ENCODE results near the gene CLRN3.

The CLRN3 gene, protein sequence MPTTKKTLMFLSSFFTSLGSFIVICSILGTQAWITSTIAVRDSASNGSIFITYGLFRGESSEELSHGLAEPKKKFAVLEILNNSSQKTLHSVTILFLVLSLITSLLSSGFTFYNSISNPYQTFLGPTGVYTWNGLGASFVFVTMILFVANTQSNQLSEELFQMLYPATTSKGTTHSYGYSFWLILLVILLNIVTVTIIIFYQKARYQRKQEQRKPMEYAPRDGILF

DNA sequence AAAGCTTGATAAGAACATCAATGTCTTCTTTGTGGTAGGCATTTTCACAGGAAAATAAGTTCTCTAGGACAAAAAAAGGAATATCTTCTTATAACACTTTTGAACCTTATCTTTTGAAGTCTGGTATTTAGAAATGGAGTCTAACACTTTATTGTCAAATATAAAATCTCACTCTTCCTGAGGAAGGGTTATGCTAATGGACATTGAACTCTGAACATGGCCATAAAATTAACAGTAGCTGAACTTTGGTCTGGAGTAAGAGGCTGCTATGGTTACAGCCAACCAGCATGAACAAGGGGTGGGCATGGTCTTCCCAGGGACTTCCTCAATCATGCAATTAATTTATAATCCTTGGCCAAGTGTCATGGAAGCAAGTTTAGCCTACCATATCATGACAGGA is at the start of gene CLRN3:
TSS of gene CLRN3 (minus strand) at position 199 of the 400 bp plus-strand sequence. CDS start at position 42, 157 bp downstream.
- ATAC-seq, result no peak
- TF ChIP-seq GLIS3 (CRISPR knock-in tag; IDR thresholded peaks at IDR 0.05), result no peak
- no peak for TF ChIP-seq ZFP3 (CRISPR knock-in tag; IDR thresholded peaks at IDR 0.05)
- no peak for TF ChIP-seq SNAI2 (CRISPR knock-in tag; IDR thresholded peaks at IDR 0.05)
- no peak for TF ChIP-seq OSR1 (CRISPR knock-in tag; IDR thresholded peaks at IDR 0.05)

- no peak for ATAC-seq
- TF ChIP-seq ARNTL (CRISPR knock-in tag; IDR thresholded peaks at IDR 0.05; ENCODE audit: borderline replicate concordance, low read depth), result no peak
- TF ChIP-seq ZFP30 (CRISPR knock-in tag; IDR thresholded peaks at IDR 0.05), result no peak
- no peak for TF ChIP-seq TCF4 (CRISPR knock-in tag; IDR thresholded peaks at IDR 0.05; ENCODE audit: borderline replicate concordance)
- TF ChIP-seq, protein P1, sequence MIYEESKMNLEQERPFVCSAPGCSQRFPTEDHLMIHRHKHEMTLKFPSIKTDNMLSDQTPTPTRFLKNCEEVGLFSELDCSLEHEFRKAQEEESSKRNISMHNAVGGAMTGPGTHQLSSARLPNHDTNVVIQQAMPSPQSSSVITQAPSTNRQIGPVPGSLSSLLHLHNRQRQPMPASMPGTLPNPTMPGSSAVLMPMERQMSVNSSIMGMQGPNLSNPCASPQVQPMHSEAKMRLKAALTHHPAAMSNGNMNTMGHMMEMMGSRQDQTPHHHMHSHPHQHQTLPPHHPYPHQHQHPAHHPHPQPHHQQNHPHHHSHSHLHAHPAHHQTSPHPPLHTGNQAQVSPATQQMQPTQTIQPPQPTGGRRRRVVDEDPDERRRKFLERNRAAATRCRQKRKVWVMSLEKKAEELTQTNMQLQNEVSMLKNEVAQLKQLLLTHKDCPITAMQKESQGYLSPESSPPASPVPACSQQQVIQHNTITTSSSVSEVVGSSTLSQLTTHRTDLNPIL (CRISPR knock-in tag; IDR thresholded peaks at IDR 0.05; ENCODE audit: low read depth), result no peak
- no peak for TF ChIP-seq POU6F1 (CRISPR knock-in tag; IDR thresholded peaks at IDR 0.05; ENCODE audit: borderline replicate concordance, low read depth)
- no peak for TF ChIP-seq BACH2 (CRISPR knock-in tag; IDR thresholded peaks at IDR 0.05; ENCODE audit: borderline replicate concordance)
- TF ChIP-seq ZC3H10 (CRISPR knock-in tag; IDR thresholded peaks at IDR 0.05), result no peak
- no peak for TF ChIP-seq CSDC2 (CRISPR knock-in tag; IDR thresholded peaks at IDR 0.05)
- TF ChIP-seq GLIS3 (CRISPR knock-in tag; IDR thresholded peaks at IDR 0.05), result no peak
- TF ChIP-seq, protein P2, sequence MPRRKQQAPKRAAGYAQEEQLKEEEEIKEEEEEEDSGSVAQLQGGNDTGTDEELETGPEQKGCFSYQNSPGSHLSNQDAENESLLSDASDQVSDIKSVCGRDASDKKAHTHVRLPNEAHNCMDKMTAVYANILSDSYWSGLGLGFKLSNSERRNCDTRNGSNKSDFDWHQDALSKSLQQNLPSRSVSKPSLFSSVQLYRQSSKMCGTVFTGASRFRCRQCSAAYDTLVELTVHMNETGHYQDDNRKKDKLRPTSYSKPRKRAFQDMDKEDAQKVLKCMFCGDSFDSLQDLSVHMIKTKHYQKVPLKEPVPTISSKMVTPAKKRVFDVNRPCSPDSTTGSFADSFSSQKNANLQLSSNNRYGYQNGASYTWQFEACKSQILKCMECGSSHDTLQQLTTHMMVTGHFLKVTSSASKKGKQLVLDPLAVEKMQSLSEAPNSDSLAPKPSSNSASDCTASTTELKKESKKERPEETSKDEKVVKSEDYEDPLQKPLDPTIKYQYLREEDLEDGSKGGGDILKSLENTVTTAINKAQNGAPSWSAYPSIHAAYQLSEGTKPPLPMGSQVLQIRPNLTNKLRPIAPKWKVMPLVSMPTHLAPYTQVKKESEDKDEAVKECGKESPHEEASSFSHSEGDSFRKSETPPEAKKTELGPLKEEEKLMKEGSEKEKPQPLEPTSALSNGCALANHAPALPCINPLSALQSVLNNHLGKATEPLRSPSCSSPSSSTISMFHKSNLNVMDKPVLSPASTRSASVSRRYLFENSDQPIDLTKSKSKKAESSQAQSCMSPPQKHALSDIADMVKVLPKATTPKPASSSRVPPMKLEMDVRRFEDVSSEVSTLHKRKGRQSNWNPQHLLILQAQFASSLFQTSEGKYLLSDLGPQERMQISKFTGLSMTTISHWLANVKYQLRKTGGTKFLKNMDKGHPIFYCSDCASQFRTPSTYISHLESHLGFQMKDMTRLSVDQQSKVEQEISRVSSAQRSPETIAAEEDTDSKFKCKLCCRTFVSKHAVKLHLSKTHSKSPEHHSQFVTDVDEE (CRISPR knock-in tag; IDR thresholded peaks at IDR 0.05), result no peak
- no peak for TF ChIP-seq CSRNP3 (CRISPR knock-in tag; IDR thresholded peaks at IDR 0.05)
- TF ChIP-seq ZNF565 (CRISPR knock-in tag; conservative IDR thresholded peaks at IDR 0.05; ENCODE audit: low read depth), result no peak
- TF ChIP-seq, protein P3, sequence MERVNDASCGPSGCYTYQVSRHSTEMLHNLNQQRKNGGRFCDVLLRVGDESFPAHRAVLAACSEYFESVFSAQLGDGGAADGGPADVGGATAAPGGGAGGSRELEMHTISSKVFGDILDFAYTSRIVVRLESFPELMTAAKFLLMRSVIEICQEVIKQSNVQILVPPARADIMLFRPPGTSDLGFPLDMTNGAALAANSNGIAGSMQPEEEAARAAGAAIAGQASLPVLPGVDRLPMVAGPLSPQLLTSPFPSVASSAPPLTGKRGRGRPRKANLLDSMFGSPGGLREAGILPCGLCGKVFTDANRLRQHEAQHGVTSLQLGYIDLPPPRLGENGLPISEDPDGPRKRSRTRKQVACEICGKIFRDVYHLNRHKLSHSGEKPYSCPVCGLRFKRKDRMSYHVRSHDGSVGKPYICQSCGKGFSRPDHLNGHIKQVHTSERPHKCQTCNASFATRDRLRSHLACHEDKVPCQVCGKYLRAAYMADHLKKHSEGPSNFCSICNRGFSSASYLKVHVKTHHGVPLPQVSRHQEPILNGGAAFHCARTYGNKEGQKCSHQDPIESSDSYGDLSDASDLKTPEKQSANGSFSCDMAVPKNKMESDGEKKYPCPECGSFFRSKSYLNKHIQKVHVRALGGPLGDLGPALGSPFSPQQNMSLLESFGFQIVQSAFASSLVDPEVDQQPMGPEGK (CRISPR knock-in tag; IDR thresholded peaks at IDR 0.05; ENCODE audit: borderline replicate concordance), result no peak
- TF ChIP-seq ISL1 (CRISPR knock-in tag; IDR thresholded peaks at IDR 0.05), result no peak
- TF ChIP-seq ZNF8 (CRISPR knock-in tag; IDR thresholded peaks at IDR 0.05), result no peak
- no peak for TF ChIP-seq ZFP3 (CRISPR knock-in tag; IDR thresholded peaks at IDR 0.05)
- no peak for TF ChIP-seq OSR1 (CRISPR knock-in tag; IDR thresholded peaks at IDR 0.05)
- no peak for TF ChIP-seq TOX (CRISPR knock-in tag; IDR thresholded peaks at IDR 0.05; ENCODE audit: borderline replicate concordance)
- TF ChIP-seq ESRRG (CRISPR knock-in tag; IDR thresholded peaks at IDR 0.05), result no peak
- no peak for TF ChIP-seq ZNF70 (CRISPR knock-in tag; IDR thresholded peaks at IDR 0.05)
Measured at GRCh38 chr10:127940866-127941640, 48.3 kb upstream of the CLRN3 start.
